Mesendoderm (in vitro differentiated cells): ENCODE measurements around the gene PROC.

ENCODE experiments used
- DNase-seq: peaks from one replicate; pipeline ENCODE4 v3.0.0; 2013
- H2AK5ac ChIP-seq: 2 replicates; pipeline ENCODE4 v1.6.1; 2013; ENCODE audit warnings: low read length, inconsistent platforms
- H2BK120ac ChIP-seq: 2 replicates; pipeline ENCODE4 v1.6.1; 2013; ENCODE audit warnings: low read depth, mild to moderate bottlenecking, low read length, moderate library complexity, mixed read lengths
- H2BK15ac ChIP-seq: replicated peaks from 2 replicates; pipeline ENCODE4 v1.6.1; 2013; ENCODE audit warnings: low read depth, mild to moderate bottlenecking, moderate library complexity
- H2BK5ac ChIP-seq: 2 replicates; pipeline ENCODE4 v1.6.1; 2013; ENCODE audit warnings: low read length, inconsistent platforms
- H3K18ac ChIP-seq: 2 replicates; pipeline ENCODE4 v1.6.1; 2013; ENCODE audit warnings: mild to moderate bottlenecking, low read length, mixed read lengths
- H3K23ac ChIP-seq: one replicate; pipeline ENCODE4 v1.6.1; 2013; ENCODE audit warnings: low read length
- H3K27ac ChIP-seq: 2 replicates; pipeline ENCODE4 v1.5.1; 2013; ENCODE audit warnings: low read depth, mild to moderate bottlenecking, inconsistent platforms, low read length, moderate library complexity
- H3K27me3 ChIP-seq: 2 replicates; pipeline ENCODE4 v1.6.1; 2013; ENCODE audit warnings: low read length, control low read depth, mild to moderate bottlenecking, inconsistent platforms; ENCODE audit not compliant: insufficient read depth, poor library complexity
- H3K36me3 ChIP-seq: 2 replicates; pipeline ENCODE4 v1.6.1; 2013; ENCODE audit warnings: low read length, inconsistent platforms; ENCODE audit not compliant: control insufficient read depth, insufficient read depth
- H3K4ac ChIP-seq: one replicate; pipeline ENCODE4 v1.6.1; 2013; ENCODE audit warnings: low read depth, mild to moderate bottlenecking, low read length, moderate library complexity
- H3K4me1 ChIP-seq: 2 replicates; pipeline ENCODE4 v1.6.1; 2013; ENCODE audit warnings: low read depth, low read length, inconsistent platforms; ENCODE audit not compliant: control insufficient read depth
- H3K4me2 ChIP-seq: 2 replicates; pipeline ENCODE4 v1.6.1; 2013; ENCODE audit warnings: low read length
- H3K4me3 ChIP-seq: 2 replicates; pipeline ENCODE4 v1.5.1; 2013; ENCODE audit warnings: mild to moderate bottlenecking, low read length
- H3K56ac ChIP-seq: one replicate; pipeline ENCODE4 v1.6.1; 2013; ENCODE audit warnings: low read length
- H3K79me1 ChIP-seq: 2 replicates; pipeline ENCODE4 v1.6.1; 2013; ENCODE audit warnings: low read length, inconsistent platforms
- H3K79me2 ChIP-seq: 2 replicates; pipeline ENCODE4 v1.6.1; 2013; ENCODE audit warnings: mild to moderate bottlenecking, low read length; ENCODE audit not compliant: control insufficient read depth, insufficient read depth
- H3K9ac ChIP-seq: 2 replicates; pipeline ENCODE4 v1.6.1; 2013; ENCODE audit warnings: low read length, inconsistent platforms
- H4K5ac ChIP-seq: one replicate; pipeline ENCODE4 v1.6.1; 2013; ENCODE audit warnings: low read length
- H4K8ac ChIP-seq: one replicate; pipeline ENCODE4 v1.6.1; 2013; ENCODE audit warnings: low read depth, mild to moderate bottlenecking, control low read depth, low read length, moderate library complexity
- WGBS: extraction: QIAGEN DNeasy Blood & Tissue Kit; methylation state at CpG from one replicate; pipeline ENCODE4 v1.1.7; 2013; ENCODE audit warnings: low lambda C conversion rate, missing lambda C conversion rate; ENCODE audit not compliant: insufficient coverage; ENCODE audit errors: extremely low coverage; 5-methylcytosine and 5-hydroxymethylcytosine counted together

The PROC gene

GRCh38 chr2:127392133-127392827 lies 25.9 kb upstream of the PROC start:
- H3K27me3 ChIP-seq: no peaks in the 10 kb centered on the region
- H3K4me3 ChIP-seq: no peak overlapping the region
- no peaks in the 10 kb centered on the region for H3K36me3 ChIP-seq
- H3K79me2 ChIP-seq: no peaks in the 10 kb centered on the region
- H3K9ac ChIP-seq: no peak overlapping the region
- H3K23ac ChIP-seq: no peak overlapping the region
- no peak overlapping the region for H3K56ac ChIP-seq
- H3K4ac ChIP-seq: no peak overlapping the region
- DNase-seq: no peak
- H3K18ac ChIP-seq: no peak overlapping the region
- no peak overlapping the region for H2AK5ac ChIP-seq
- H3K4me1 ChIP-seq: peaks cover 5% of the 10 kb centered on the region
- H3K27ac ChIP-seq: no peak overlapping the region
- no peak overlapping the region for H2BK120ac ChIP-seq
- no peak overlapping the region for H2BK15ac ChIP-seq
- no peak overlapping the region for H3K4me2 ChIP-seq
- H2BK5ac ChIP-seq: no peak overlapping the region
- no peak overlapping the region for H4K8ac ChIP-seq
- WGBS: no CpG with 5 or more reads among the region's 2 CpGs
- H4K5ac ChIP-seq: no peak overlapping the region
- H3K79me1 ChIP-seq: no peaks in the 10 kb centered on the region

GRCh38 chr2:127392828-127393578 lies 25.2 kb upstream of the PROC start:
- Histone ChIP-seq H4K5ac (no peak overlapping the region), H3K23ac (no peak overlapping the region), H3K79me1 (no peaks in the 10 kb centered on the region), H3K79me2 (no peaks in the 10 kb centered on the region), H3K4ac (no peak overlapping the region), H4K8ac (no peak overlapping the region), H3K18ac (no peak overlapping the region), H3K4me3 (no peak overlapping the region), H3K4me2 (no peak overlapping the region), H3K4me1 (peaks cover 5% of the 10 kb centered on the region), H3K9ac (no peak overlapping the region), H2BK120ac (no peak overlapping the region), H2AK5ac (no peak overlapping the region), H3K27me3 (no peaks in the 10 kb centered on the region), H3K36me3 (no peaks in the 10 kb centered on the region), H3K27ac (no peak overlapping the region), H3K56ac (no peak overlapping the region), H2BK15ac (no peak overlapping the region), H2BK5ac (no peak overlapping the region)
- WGBS: no CpG with 5 or more reads among the region's 1 CpG
- no peak for DNase-seq

GRCh38 chr2:127394492-127394891 lies 23.7 kb upstream of the PROC start:
- Histone ChIP-seq H3K23ac (no peak overlapping the region), H3K36me3 (no peaks in the 10 kb centered on the region), H2AK5ac (no peak overlapping the region), H3K4me3 (no peak overlapping the region), H2BK120ac (no peak overlapping the region), H3K27me3 (no peaks in the 10 kb centered on the region), H3K79me2 (no peaks in the 10 kb centered on the region), H3K79me1 (no peaks in the 10 kb centered on the region), H4K5ac (no peak overlapping the region), H2BK15ac (no peak overlapping the region), H3K27ac (no peak overlapping the region), H3K4me2 (no peak overlapping the region), H3K4me1 (no peaks in the 10 kb centered on the region), H2BK5ac (no peak overlapping the region), H3K9ac (no peak overlapping the region), H3K18ac (no peak overlapping the region), H3K4ac (no peak overlapping the region), H4K8ac (no peak overlapping the region), H3K56ac (no peak overlapping the region)
- DNase-seq: no peak
- no CpG with 5 or more reads among the region's 3 CpGs for WGBS

- no peak for DNase-seq
- WGBS: no CpG with 5 or more reads among the region's 9 CpGs
- no peak overlapping the region for H4K8ac ChIP-seq
- no peaks in the 10 kb centered on the region for H3K36me3 ChIP-seq
- H3K23ac ChIP-seq: peak overlapping the region; percentile 45
- H3K79me2 ChIP-seq: no peaks in the 10 kb centered on the region
- H4K5ac ChIP-seq: no peak overlapping the region
- H3K4me2 ChIP-seq: no peak overlapping the region
- H3K4me3 ChIP-seq: no peak overlapping the region
- H2BK5ac ChIP-seq: no peak overlapping the region
- H2BK15ac ChIP-seq: no peak overlapping the region
- no peaks in the 10 kb centered on the region for H3K27me3 ChIP-seq
- H3K79me1 ChIP-seq: no peaks in the 10 kb centered on the region
- peak overlapping the region; percentile 49 for H3K56ac ChIP-seq
- no peak overlapping the region for H2AK5ac ChIP-seq
- no peak overlapping the region for H3K27ac ChIP-seq
- no peaks in the 10 kb centered on the region for H3K4me1 ChIP-seq
- H3K18ac ChIP-seq: no peak overlapping the region
- H2BK120ac ChIP-seq: no peak overlapping the region
- no peak overlapping the region for H3K9ac ChIP-seq
- H3K4ac ChIP-seq: no peak overlapping the region
These were observed 20.5 kb upstream of the PROC start for GRCh38 chr2:127397568-127398238.

- Histone ChIP-seq H2BK5ac (no peak overlapping the region), H3K23ac (peak overlapping the region; percentile 45), H3K4me2 (no peak overlapping the region), H3K36me3 (no peaks in the 10 kb centered on the region), H2BK120ac (no peak overlapping the region), H3K4ac (no peak overlapping the region), H2AK5ac (no peak overlapping the region), H3K18ac (no peak overlapping the region), H3K9ac (no peak overlapping the region), H4K8ac (no peak overlapping the region), H3K79me1 (no peaks in the 10 kb centered on the region), H2BK15ac (no peak overlapping the region), H3K4me1 (no peaks in the 10 kb centered on the region), H4K5ac (no peak overlapping the region), H3K4me3 (no peak overlapping the region), H3K56ac (peak overlapping the region; percentile 49), H3K79me2 (no peaks in the 10 kb centered on the region), H3K27ac (no peak overlapping the region), H3K27me3 (no peaks in the 10 kb centered on the region)
- WGBS: no CpG with 5 or more reads among the region's 4 CpGs
- DNase-seq: peak; percentile 84
These were observed 20.0 kb upstream of the PROC start for GRCh38 chr2:127398239-127398590.
